ENCODE results near the gene TTLL7. TPM values are rescaled to one million over a fixed set of nuclear protein-coding genes. Genes with fewer than 3 reads are reported as not detected.

Gene TTLL7
- 2.1 and 2.4 TPM in 2 replicates for total RNA-seq

DNA sequence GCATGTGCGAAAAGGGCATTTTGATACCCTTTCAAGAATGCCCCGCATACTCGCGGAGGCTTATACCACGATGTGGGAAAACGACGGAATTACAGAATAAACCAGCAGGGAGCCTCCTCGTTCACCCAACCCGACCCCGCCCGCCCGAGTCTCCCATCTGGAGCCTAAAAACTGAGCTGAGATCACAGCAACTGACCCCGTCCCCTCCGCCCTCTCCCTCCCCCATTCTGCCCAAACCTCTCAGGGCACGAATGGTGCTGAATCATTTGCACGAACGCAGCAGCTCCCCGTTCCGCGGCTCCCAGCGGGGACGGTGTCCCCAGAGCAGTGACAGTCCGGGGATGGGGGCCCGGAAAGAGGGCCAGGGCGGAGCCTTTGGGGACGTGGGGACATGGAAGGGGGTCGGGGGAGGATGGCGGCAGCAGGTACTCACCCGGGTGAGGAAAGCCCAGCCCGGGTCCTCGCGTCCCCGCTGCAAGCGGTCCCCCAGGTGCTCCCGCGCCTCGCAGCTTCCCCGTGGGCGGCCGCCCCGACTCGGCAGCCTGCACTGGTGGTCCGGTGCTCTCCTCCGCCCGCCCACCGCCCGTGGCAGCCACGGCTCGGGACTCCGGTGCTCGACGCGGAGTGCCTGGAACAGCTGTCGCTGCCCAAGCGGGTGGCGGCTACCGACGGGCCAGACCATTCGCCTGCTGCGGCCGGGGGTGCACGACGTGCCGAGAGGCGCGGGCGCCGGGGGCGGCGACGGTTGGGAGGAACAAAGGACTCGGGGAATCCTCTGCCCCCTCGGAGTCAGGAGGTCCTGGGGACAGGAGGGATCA, at the start of gene TTLL7:
Gene TTLL7 (minus strand): TSS at position 635 of the 818 bp plus-strand sequence. CDS start 46,921 bp downstream, outside the sequence.

Other genes with a start within 250 kb of the TTLL7 start
- 11.5 and 17.2 TPM in 2 replicates for gene PRKACB, start 145.1 kb upstream of the TTLL7 start, total RNA-seq

Data from pericardium fibroblast (primary cell).